ENCODE data around the gene UBXN2A.

UBXN2A gene

GRCh38 chr2:23939987-23940717 is at the start of gene UBXN2A:
Gene UBXN2A, plus strand, starts transcription at chr2:23940463. Its CDS starts 17,852 bp downstream, at chr2:23958315.
- DNase-seq (ENCODE audit: low spot score), result peak; percentile 83

- DNase-seq (ENCODE audit: low spot score), result no peak
Observed at GRCh38 chr2:23900133-23900532, 40.1 kb upstream of the UBXN2A start.

GRCh38 chr2:23900541-23901322 is 39.5 kb upstream of the UBXN2A start:
- DNase-seq (ENCODE audit: low spot score), result no peak

GRCh38 chr2:23901966-23902846 is 38.1 kb upstream of the UBXN2A start:
- no peak for DNase-seq (ENCODE audit: low spot score)

GRCh38 chr2:23903034-23903433 is 37.2 kb upstream of the UBXN2A start:
- DNase-seq (ENCODE audit: low spot score), result no peak

GRCh38 chr2:23904215-23904614 is 36.0 kb upstream of the UBXN2A start:
- DNase-seq (ENCODE audit: low spot score), result no peak

GRCh38 chr2:23904692-23905091 is 35.6 kb upstream of the UBXN2A start:
- no peak for DNase-seq (ENCODE audit: low spot score)

- no peak for DNase-seq (ENCODE audit: low spot score)
Observed at GRCh38 chr2:23905155-23905554, 35.1 kb upstream of the UBXN2A start.

- DNase-seq (ENCODE audit: low spot score), result no peak
Observed at GRCh38 chr2:23912054-23912453, 28.2 kb upstream of the UBXN2A start.

GRCh38 chr2:23915327-23915726 is 24.9 kb upstream of the UBXN2A start:
- DNase-seq (ENCODE audit: low spot score), result no peak

GRCh38 chr2:23916727-23917405 is 23.4 kb upstream of the UBXN2A start:
- DNase-seq (ENCODE audit: low spot score), result peak; percentile 51

- DNase-seq (ENCODE audit: low spot score), result no peak
Observed at GRCh38 chr2:23918837-23919489, 21.3 kb upstream of the UBXN2A start.

- DNase-seq (ENCODE audit: low spot score), result no peak
Observed at GRCh38 chr2:23924589-23925359, 15.5 kb upstream of the UBXN2A start.

GRCh38 chr2:23925702-23926289 is 14.5 kb upstream of the UBXN2A start:
- DNase-seq (ENCODE audit: low spot score), result peak; percentile 91

- DNase-seq (ENCODE audit: low spot score), result peak; percentile 56
Observed at GRCh38 chr2:23926290-23926749, 13.9 kb upstream of the UBXN2A start.

- DNase-seq (ENCODE audit: low spot score), result peak; percentile 96
Observed at GRCh38 chr2:23926750-23927571, 13.3 kb upstream of the UBXN2A start, which contains the start of gene ATAD2B. Gene ATAD2B, minus strand, starts transcription at chr2:23927123. Its CDS starts 353 bp downstream, at chr2:23926770.

- no peak for DNase-seq (ENCODE audit: low spot score)
Observed at GRCh38 chr2:23934259-23934658, 6.0 kb upstream of the UBXN2A start.

GRCh38 chr2:23940718-23941620 is 706 bp downstream of the UBXN2A start:
- peak; percentile 82 for DNase-seq (ENCODE audit: low spot score)
